Stimulated activated memory B cell treated with anti-CD40 and anti-IgM and Interleukin-4, amounts not matched to agents 10 μg/mL and 1 μg/mL and 100 μg/mL, for 72 hours (primary cell): Measurements from ENCODE around the gene MTRR.

Experiments
- ATAC-seq: fragments of 150-1000 bp; cut with Tn5 transposase; 2 replicates; pipeline ENCODE4 v1.10.0; 2021
- H3K27ac Mint-ChIP-seq: one replicate; pipeline ENCODE4 v1.8.0; 2022; ENCODE audit warnings: mild to moderate bottlenecking, mixed read lengths
- H3K27me3 Mint-ChIP-seq: one replicate; pipeline ENCODE4 v1.8.0; 2022; ENCODE audit warnings: mixed read lengths
- H3K36me3 Mint-ChIP-seq: one replicate; pipeline ENCODE4 v1.8.0; 2022; ENCODE audit warnings: mixed read lengths
- H3K4me1 Mint-ChIP-seq: one replicate; pipeline ENCODE4 v1.8.0; 2022; ENCODE audit warnings: mixed read lengths
- H3K4me3 Mint-ChIP-seq: one replicate; pipeline ENCODE4 v1.8.0; 2022; ENCODE audit warnings: mild to moderate bottlenecking, moderate library complexity, mixed read lengths
- H3K9me3 Mint-ChIP-seq: one replicate; pipeline ENCODE4 v1.8.0; 2022; ENCODE audit warnings: mixed read lengths

Gene MTRR

DNA sequence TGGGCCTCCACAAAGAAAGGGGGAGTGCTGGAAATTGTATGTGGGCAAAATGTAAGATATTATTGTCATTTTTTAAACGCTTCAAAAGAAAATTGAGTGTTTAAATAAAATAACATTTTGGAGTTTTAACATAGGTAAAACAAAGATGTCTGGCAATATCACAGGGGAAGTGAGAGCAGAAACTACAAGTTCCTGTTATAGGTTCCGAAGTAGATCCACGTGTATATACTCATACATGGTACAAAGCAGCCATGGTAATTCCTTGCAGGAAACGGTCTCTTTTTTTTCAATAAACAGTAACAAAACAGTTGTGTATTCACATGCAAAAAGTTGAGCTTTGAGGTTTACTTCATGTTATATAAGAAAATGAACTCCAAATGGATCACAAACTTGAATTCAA, 78.4 kb downstream of the MTRR start:
- Mint-ChIP-seq H3K27me3 (no peaks in the 10 kb centered on the region), H3K27ac (no peak overlapping the region), H3K4me3 (no peak overlapping the region), H3K36me3 (no peaks in the 10 kb centered on the region), H3K9me3 (peaks cover 17% of the 10 kb centered on the region), H3K4me1 (no peaks in the 10 kb centered on the region)
- no peak for ATAC-seq
